Measurements from ENCODE around the gene TIAM1. TPM values are rescaled to one million over a fixed set of nuclear protein-coding genes. Genes with fewer than 3 reads are reported as not detected.

The TIAM1 gene
- total RNA-seq, 1 donor from 2014 or later = 131 TPM

DNA sequence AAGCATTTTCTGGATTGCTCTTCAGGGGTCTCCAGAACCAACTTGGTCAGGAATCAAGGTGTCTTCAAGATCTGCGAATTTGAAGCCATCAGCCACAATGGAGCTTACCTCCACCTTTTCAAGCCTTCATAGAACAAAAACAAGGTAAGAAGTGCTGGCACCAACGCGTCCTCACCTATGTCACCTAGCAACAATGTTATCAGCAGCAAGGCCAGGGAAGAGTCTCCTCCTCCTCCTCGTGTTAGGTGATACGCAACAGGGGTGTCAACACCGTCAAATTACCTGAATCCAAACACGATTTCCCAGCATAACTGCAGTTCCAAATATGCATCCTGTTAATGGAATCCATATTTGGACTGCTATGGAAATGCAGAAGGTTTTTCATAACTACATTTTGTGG, 4.1 kb upstream of the TIAM1 start:
- peaks cover 4% of the 10 kb centered on the region for H3K27me3 Mint-ChIP-seq (ENCODE audit: unreplicated experiment)
- TF ChIP-seq, protein P1, sequence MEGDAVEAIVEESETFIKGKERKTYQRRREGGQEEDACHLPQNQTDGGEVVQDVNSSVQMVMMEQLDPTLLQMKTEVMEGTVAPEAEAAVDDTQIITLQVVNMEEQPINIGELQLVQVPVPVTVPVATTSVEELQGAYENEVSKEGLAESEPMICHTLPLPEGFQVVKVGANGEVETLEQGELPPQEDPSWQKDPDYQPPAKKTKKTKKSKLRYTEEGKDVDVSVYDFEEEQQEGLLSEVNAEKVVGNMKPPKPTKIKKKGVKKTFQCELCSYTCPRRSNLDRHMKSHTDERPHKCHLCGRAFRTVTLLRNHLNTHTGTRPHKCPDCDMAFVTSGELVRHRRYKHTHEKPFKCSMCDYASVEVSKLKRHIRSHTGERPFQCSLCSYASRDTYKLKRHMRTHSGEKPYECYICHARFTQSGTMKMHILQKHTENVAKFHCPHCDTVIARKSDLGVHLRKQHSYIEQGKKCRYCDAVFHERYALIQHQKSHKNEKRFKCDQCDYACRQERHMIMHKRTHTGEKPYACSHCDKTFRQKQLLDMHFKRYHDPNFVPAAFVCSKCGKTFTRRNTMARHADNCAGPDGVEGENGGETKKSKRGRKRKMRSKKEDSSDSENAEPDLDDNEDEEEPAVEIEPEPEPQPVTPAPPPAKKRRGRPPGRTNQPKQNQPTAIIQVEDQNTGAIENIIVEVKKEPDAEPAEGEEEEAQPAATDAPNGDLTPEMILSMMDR (IDR thresholded peaks at IDR 0.05; ENCODE audit: unreplicated experiment) = no peak
- H3K36me3 Mint-ChIP-seq (ENCODE audit: low read depth, unreplicated experiment) = peaks cover 10% of the 10 kb centered on the region
- DNase-seq (ENCODE audit: low spot score) = no peak
- no peak overlapping the region for H3K4me3 Mint-ChIP-seq (ENCODE audit: unreplicated experiment)
- H3K9me3 Mint-ChIP-seq (ENCODE audit: unreplicated experiment) = no peaks in the 10 kb centered on the region
- H3K4me1 Mint-ChIP-seq (ENCODE audit: unreplicated experiment) = peaks cover 39% of the 10 kb centered on the region
- H3K27ac Mint-ChIP-seq (ENCODE audit: unreplicated experiment) = no peak overlapping the region

DNA sequence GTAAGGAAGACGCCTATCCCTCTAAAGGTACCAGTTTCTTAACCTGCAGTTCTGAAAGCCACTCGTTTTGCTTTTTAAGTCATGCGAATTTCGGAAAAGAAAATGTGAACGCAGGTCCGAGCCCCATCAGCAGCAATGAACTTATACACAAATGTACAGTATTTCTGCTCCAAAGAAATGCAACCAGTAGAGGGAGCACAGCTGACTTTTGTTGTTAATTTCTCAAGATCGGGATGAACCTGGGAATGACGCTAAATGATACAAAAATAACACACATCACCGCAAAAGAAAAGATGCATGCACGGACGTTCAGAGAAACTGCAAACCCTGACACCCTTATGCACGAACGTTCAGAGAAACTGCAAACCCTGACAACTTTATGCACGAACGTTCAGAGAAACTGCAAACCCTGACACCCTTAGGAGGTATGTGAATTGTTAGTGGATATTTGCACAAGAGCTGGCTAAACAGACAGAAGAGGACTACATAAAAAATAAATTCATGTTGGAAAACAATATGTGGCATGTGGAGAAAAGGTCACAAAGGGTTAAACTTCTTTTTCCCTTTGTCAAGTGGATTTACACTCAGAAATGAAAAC, 3.5 kb upstream of the TIAM1 start:
- H3K27ac Mint-ChIP-seq (ENCODE audit: unreplicated experiment) = no peak overlapping the region
- no peaks in the 10 kb centered on the region for H3K9me3 Mint-ChIP-seq (ENCODE audit: unreplicated experiment)
- no peak for DNase-seq (ENCODE audit: low spot score)
- peaks cover 10% of the 10 kb centered on the region for H3K36me3 Mint-ChIP-seq (ENCODE audit: low read depth, unreplicated experiment)
- peaks cover 4% of the 10 kb centered on the region for H3K27me3 Mint-ChIP-seq (ENCODE audit: unreplicated experiment)
- TF ChIP-seq, protein P1 (IDR thresholded peaks at IDR 0.05; ENCODE audit: unreplicated experiment) = peak; percentile 56
- peaks cover 46% of the 10 kb centered on the region for H3K4me1 Mint-ChIP-seq (ENCODE audit: unreplicated experiment)
- H3K4me3 Mint-ChIP-seq (ENCODE audit: unreplicated experiment) = no peak overlapping the region

DNA sequence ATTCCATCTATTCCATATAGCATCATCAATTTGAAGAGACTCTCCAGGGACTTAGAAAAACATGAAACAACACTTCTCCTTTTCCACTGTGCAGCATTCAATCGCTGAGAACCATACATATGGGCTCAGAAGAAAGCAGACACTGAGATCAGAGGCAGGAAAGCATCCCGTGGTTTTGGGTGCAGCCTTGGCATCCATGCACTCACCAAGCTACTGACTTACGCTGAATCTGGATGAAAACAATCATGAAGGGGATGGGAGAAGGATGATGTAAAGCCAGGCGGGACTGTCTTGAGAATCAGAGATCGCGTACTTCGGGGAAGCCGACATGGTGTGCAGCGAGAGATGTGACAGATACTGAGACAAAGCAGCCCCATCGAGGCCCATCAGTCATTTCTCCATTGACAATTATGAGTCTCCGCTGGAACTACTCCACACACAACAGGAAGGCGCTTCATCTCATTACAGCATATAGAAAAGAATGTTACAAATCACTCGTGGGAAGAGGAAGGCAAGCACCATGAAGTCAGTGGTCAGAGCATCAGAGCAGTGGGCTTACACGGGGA, 2.3 kb upstream of the TIAM1 start:
- no peak for DNase-seq (ENCODE audit: low spot score)
- Mint-ChIP-seq H3K4me1 (ENCODE audit: unreplicated experiment) (peaks cover 49% of the 10 kb centered on the region), H3K9me3 (ENCODE audit: unreplicated experiment) (no peaks in the 10 kb centered on the region), H3K27me3 (ENCODE audit: unreplicated experiment) (peaks cover 4% of the 10 kb centered on the region), H3K27ac (ENCODE audit: unreplicated experiment) (no peak overlapping the region), H3K4me3 (ENCODE audit: unreplicated experiment) (no peak overlapping the region), H3K36me3 (ENCODE audit: low read depth, unreplicated experiment) (peaks cover 10% of the 10 kb centered on the region)
- TF ChIP-seq, protein P1 (IDR thresholded peaks at IDR 0.05; ENCODE audit: unreplicated experiment) = no peak

DNA sequence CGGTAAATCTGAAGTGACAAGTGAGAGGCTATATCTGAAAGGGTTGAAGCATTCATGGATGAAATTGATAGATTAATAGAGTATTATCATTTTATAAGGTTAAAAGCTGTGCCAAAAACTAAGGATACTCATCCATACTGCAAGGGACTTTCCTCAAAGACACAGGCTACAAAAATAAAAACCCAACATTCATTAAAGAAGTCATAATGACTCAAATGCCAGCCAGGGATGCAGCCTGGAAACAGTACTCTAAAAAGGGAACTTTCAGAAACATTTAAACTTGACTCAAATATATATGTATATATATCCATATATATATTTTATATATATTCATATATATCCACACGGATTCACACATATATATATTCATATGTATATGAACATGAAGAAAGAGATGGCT, 1.1 kb upstream of the TIAM1 start:
- Mint-ChIP-seq H3K27me3 (ENCODE audit: unreplicated experiment) (peaks cover 4% of the 10 kb centered on the region), H3K4me3 (ENCODE audit: unreplicated experiment) (no peak overlapping the region), H3K27ac (ENCODE audit: unreplicated experiment) (no peak overlapping the region), H3K9me3 (ENCODE audit: unreplicated experiment) (no peaks in the 10 kb centered on the region), H3K4me1 (ENCODE audit: unreplicated experiment) (peaks cover 53% of the 10 kb centered on the region), H3K36me3 (ENCODE audit: low read depth, unreplicated experiment) (peaks cover 4% of the 10 kb centered on the region)
- DNase-seq (ENCODE audit: low spot score) = no peak
- TF ChIP-seq, protein P1 (IDR thresholded peaks at IDR 0.05; ENCODE audit: unreplicated experiment) = no peak

DNA sequence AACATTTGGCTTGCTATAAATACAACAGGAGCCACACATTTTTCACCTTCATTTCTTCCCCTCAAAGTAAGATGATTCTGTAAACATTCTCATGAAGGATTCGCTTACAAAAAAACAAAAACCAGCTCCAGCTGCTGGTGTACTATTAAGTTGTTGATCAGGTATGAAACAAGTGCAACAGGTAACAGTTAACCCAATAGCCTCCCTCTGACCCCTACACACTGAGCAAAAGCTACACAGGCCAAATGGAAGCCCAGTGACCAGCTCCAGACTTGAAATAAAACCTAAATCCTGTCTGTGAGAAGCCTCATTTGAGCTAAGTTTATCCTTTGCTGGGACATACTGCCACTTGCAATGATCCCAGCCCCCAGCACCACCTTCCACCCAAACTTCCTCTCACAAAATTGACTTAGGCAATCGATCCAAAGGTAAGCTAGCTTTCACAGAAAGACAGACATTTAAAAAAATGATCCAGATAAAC, 991 bp downstream of the TIAM1 start:
- peak overlapping the region; percentile 68 for H3K27ac Mint-ChIP-seq (ENCODE audit: unreplicated experiment)
- DNase-seq (ENCODE audit: low spot score) = no peak
- peaks cover 54% of the 10 kb centered on the region for H3K4me1 Mint-ChIP-seq (ENCODE audit: unreplicated experiment)
- H3K9me3 Mint-ChIP-seq (ENCODE audit: unreplicated experiment) = no peaks in the 10 kb centered on the region
- peaks cover 4% of the 10 kb centered on the region for H3K27me3 Mint-ChIP-seq (ENCODE audit: unreplicated experiment)
- peaks cover 9% of the 10 kb centered on the region for H3K36me3 Mint-ChIP-seq (ENCODE audit: low read depth, unreplicated experiment)
- peak overlapping the region; percentile 92 for H3K4me3 Mint-ChIP-seq (ENCODE audit: unreplicated experiment)
- TF ChIP-seq, protein P1 (IDR thresholded peaks at IDR 0.05; ENCODE audit: unreplicated experiment) = no peak
